Sigmoid colon (tissue), 7 donors: ENCODE measurements around the gene SURF1. TPM values are rescaled to one million over a fixed set of nuclear protein-coding genes. Genes with fewer than 3 reads are reported as not detected.

Experiments
- DNase-seq: peaks from one replicate; pipeline ENCODE4 v3.0.0-alpha.2; 2019
- H3K27ac ChIP-seq, 4 donors: fragments of 200-600 bp; sonication (generic); one replicate each; pipeline ENCODE4 v1.5.1; 2016 to 2019; ENCODE audit warnings: mild to moderate bottlenecking in 1 of 4
- H3K27me3 ChIP-seq, 3 donors: fragments of 200-600 bp; sonication (generic); one replicate each; pipeline ENCODE4 v1.5.1; 2019; ENCODE audit warnings: mild to moderate bottlenecking in 1 of 3
- H3K36me3 ChIP-seq, 4 donors: fragments of 200-600 bp; sonication (generic); one replicate each; pipeline ENCODE4 v1.5.1; 2016 to 2019
- H3K4me1 ChIP-seq, 4 donors: fragments of 200-600 bp; sonication (generic); one replicate each; pipeline ENCODE4 v1.5.1; 2017 to 2019
- H3K4me3 ChIP-seq, 4 donors: fragments of 200-600 bp; sonication (generic); one replicate each; pipeline ENCODE4 v1.5.1; 2017 to 2019; ENCODE audit warnings: mild to moderate bottlenecking in 2 of 4, moderate library complexity in 1 of 4
- H3K9me3 ChIP-seq, 4 donors: fragments of 200-600 bp in 3 of 4; sonication (generic) in 3 of 4; one replicate each; pipeline versions ENCODE4 v1.5.1 to v1.6.1; 2013 to 2019
- CTCF ChIP-seq, 4 experiments: fragments of 450-650 bp in 3 of 4; fragments of 200-600 bp in 1 of 4; IDR thresholded peaks; one replicate each; pipeline ENCODE4 v1.5.1; 2016 to 2019; ENCODE audit warnings: antibody characterized with exemption in 4 of 4, mild to moderate bottlenecking in 3 of 4, moderate library complexity in 2 of 4
- EP300 ChIP-seq, 4 donors: sonication (generic); formaldehyde crosslinking; IDR thresholded peaks; one replicate each; pipeline ENCODE4 v1.6.1; 2017; ENCODE audit warnings: antibody characterized with exemption in 4 of 4
- POLR2A ChIP-seq, 2 donors: fragments of 450-650 bp; IDR thresholded peaks; one replicate each; pipeline ENCODE4 v1.6.1; 2016; ENCODE audit warnings: antibody characterized with exemption in 2 of 2, mild to moderate bottlenecking in 2 of 2, moderate library complexity in 2 of 2
- POLR2AphosphoS5 ChIP-seq, 4 donors: sonication (generic); formaldehyde crosslinking; IDR thresholded peaks; one replicate each; pipeline ENCODE4 v1.6.1; 2017; ENCODE audit warnings: antibody characterized with exemption in 4 of 4
- WGBS, 2 donors: extraction: QIAGEN DNeasy Blood & Tissue Kit; methylation state at CpG; one replicate each; pipeline ENCODE4 v1.1.7; 2013; 5-methylcytosine and 5-hydroxymethylcytosine counted together
- intact Hi-C: fragments of 100-400 bp; cut with DNase I; formaldehyde crosslinking; loops from one replicate; pipeline ENCODE4 v1.15.1; 2023
- polyA plus RNA-seq, 3 donors: library from polyadenylated mRNA; stranded (reverse); fragments of 200-250 nt; gene quantifications; one replicate each; pipeline ENCODE4 v1.2.3, GENCODE V29; 2013
- total RNA-seq, 4 donors: library from RNA; depleted of rRNA; stranded (reverse); fragments of >200 nt; gene quantifications; one replicate each; pipeline ENCODE4 v1.1.0, GENCODE V29; 2016
- donor health status: healthy with polysubstance abuse.
- donor health status: Bipolar disorder and iron deficiency.
- donor health status: healthy.

SURF1 gene
- total and polyA plus RNA-seq, 7 donors, result 33.8 to 98.7 (median 59.0) TPM

GRCh38 chr9:133351526-133351907 is 4.8 kb downstream of the SURF1 start:
- Histone ChIP-seq H3K4me1 (peaks cover 0 to 39% (median 33%) of the 10 kb centered on the region in 4 donors), H3K27ac (no peak overlapping the region), H3K9me3 (no peaks in the 10 kb centered on the region), H3K4me3 (no peak overlapping the region), H3K36me3 (peaks cover 20 to 51% (median 36%) of the 10 kb centered on the region in 4 donors), H3K27me3 (no peaks in the 10 kb centered on the region)
- intact Hi-C loops, result no loop called here
- no peak for DNase-seq
- 91 to 94% methylated on average over 3 of the region's 3 CpGs for WGBS, 2 donors
- TF ChIP-seq EP300 (IDR thresholded peaks at IDR 0.05) (no peak), POLR2A (IDR thresholded peaks at IDR 0.05) (no peak), CTCF (IDR thresholded peaks at IDR 0.05) (no peak), POLR2AphosphoS5 (IDR thresholded peaks at IDR 0.05) (no peak)

- Histone ChIP-seq H3K9me3 (no peaks in the 10 kb centered on the region), H3K4me1 (peaks cover 0 to 37% (median 33%) of the 10 kb centered on the region in 4 donors), H3K27me3 (no peaks in the 10 kb centered on the region), H3K4me3 (no peak overlapping the region), H3K36me3 (peaks cover 20 to 59% (median 41%) of the 10 kb centered on the region in 4 donors), H3K27ac (no peak overlapping the region)
- DNase-seq, result no peak
- intact Hi-C loops, result loop anchor here (5.0 kb wide), 1 partner anchor 112 kb away; no protein-coding TSS in a partner anchor
- TF ChIP-seq POLR2AphosphoS5 (IDR thresholded peaks at IDR 0.05) (no peak), EP300 (IDR thresholded peaks at IDR 0.05) (no peak), POLR2A (IDR thresholded peaks at IDR 0.05) (no peak), CTCF (IDR thresholded peaks at IDR 0.05) (no peak)
- WGBS, 2 donors, result 82 to 87% methylated on average over 15 of the region's 15 CpGs
Observed at GRCh38 chr9:133349965-133350616, 6.2 kb downstream of the SURF1 start.

- Histone ChIP-seq H3K9me3 (no peaks in the 10 kb centered on the region), H3K4me3 (peak overlapping the region; percentile 78 to 96 (median 88)), H3K4me1 (peaks cover 0 to 31% (median 27%) of the 10 kb centered on the region in 4 donors), H3K27me3 (no peaks in the 10 kb centered on the region), H3K36me3 (peaks cover 28 to 69% (median 48%) of the 10 kb centered on the region in 4 donors), H3K27ac (peak overlapping the region; percentile 90 to 93 (median 92))
- intact Hi-C loops, result loop anchor here (1.0 to 5.0 kb wide), 2 partner anchors 27 to 113 kb away; partner anchors contain the start of genes STKLD1 and SURF4
- DNase-seq, result no peak
- TF ChIP-seq POLR2AphosphoS5 (IDR thresholded peaks at IDR 0.05) (no peak), CTCF (IDR thresholded peaks at IDR 0.05) (no peak), EP300 (IDR thresholded peaks at IDR 0.05) (no peak), POLR2A (IDR thresholded peaks at IDR 0.05) (no peak)
- 9 to 19% methylated on average over 25 of the region's 25 CpGs for WGBS, 2 donors
Observed at GRCh38 chr9:133348718-133349573, 7.3 kb downstream of the SURF1 start.

GRCh38 chr9:133347985-133348717 is 8.1 kb downstream of the SURF1 start, which contains the start of the genes MED22 and RPL7A:
Gene MED22 (minus strand): TSS chr9:133348131. CDS start chr9:133346662, 1,469 bp downstream.
Gene RPL7A (plus strand): TSS chr9:133348218. CDS start chr9:133348244, 26 bp downstream.
- WGBS, 2 donors, result 0% methylated on average over 64 of the region's 64 CpGs
- Histone ChIP-seq H3K4me1 (peaks cover 0 to 31% (median 27%) of the 10 kb centered on the region in 4 donors), H3K36me3 (peaks cover 35 to 69% (median 56%) of the 10 kb centered on the region in 4 donors), H3K9me3 (no peaks in the 10 kb centered on the region), H3K4me3 (peak within 1 kb of the TSS; percentile 78 to 96 (median 88)), H3K27me3 (no peaks in the 10 kb centered on the region), H3K27ac (peak within 1 kb of the TSS; percentile 90 to 93 (median 92))
- intact Hi-C loops, result loop anchor here (1.0 to 5.0 kb wide), 2 partner anchors 28 to 114 kb away; partner anchors contain the start of genes STKLD1 and SURF4
- DNase-seq, result peak; percentile 97
- TF ChIP-seq POLR2AphosphoS5 (IDR thresholded peaks at IDR 0.05) (peak; percentile 90 to 98 (median 95)), POLR2A (IDR thresholded peaks at IDR 0.05) (peak; percentile 90 to 92), EP300 (IDR thresholded peaks at IDR 0.05) (no peak)
